Ramos (cell line): ENCODE measurements around the gene ITGB4.
"Not testable (repeated sequence)": the region's sequence is repeated elsewhere in the genome, so short reads cannot be mapped to it uniquely, and the experiment has no call there.

Experiments
- in situ Hi-C: fragments of 300-500 bp; cut with MboI; formaldehyde crosslinking; loops from one replicate; pipeline ENCODE4 v1.14.3; 2022; ENCODE audit warnings: low sequenced_read_pairs; ENCODE audit not compliant: unreplicated experiment

The ITGB4 gene

GRCh38 chr17:75750661-75751423 is 29.6 kb downstream of the ITGB4 start:
- in situ Hi-C loops = no loop called here

- in situ Hi-C loops = no loop called here
Observed at GRCh38 chr17:75751676-75752404, 30.6 kb downstream of the ITGB4 start.

- in situ Hi-C loops = no loop called here
Observed at GRCh38 chr17:75752405-75752709, 31.1 kb downstream of the ITGB4 start.

- in situ Hi-C loops = no loop called here
Observed at GRCh38 chr17:75752802-75753513, 31.7 kb downstream of the ITGB4 start.

GRCh38 chr17:75753514-75754377 is 32.5 kb downstream of the ITGB4 start:
- in situ Hi-C loops = no loop called here

- in situ Hi-C loops = no loop called here
Observed at GRCh38 chr17:75754378-75755204, 33.3 kb downstream of the ITGB4 start.

GRCh38 chr17:75755205-75755901 is 34.1 kb downstream of the ITGB4 start:
- in situ Hi-C loops = no loop called here

GRCh38 chr17:75755990-75756389 is 34.7 kb downstream of the ITGB4 start:
- in situ Hi-C loops = no loop called here

GRCh38 chr17:75756451-75757085 is 35.3 kb downstream of the ITGB4 start:
- in situ Hi-C loops = no loop called here

- in situ Hi-C loops = no loop called here
Observed at GRCh38 chr17:75757086-75757681, 35.9 kb downstream of the ITGB4 start.

GRCh38 chr17:75758131-75758905 is 37.1 kb downstream of the ITGB4 start:
- in situ Hi-C loops = no loop called here

- in situ Hi-C loops = no loop called here
Observed at GRCh38 chr17:75759457-75759856, 38.2 kb downstream of the ITGB4 start.

- in situ Hi-C loops = not testable (repeated sequence)
Observed at GRCh38 chr17:75759978-75760640, 38.9 kb downstream of the ITGB4 start.

- in situ Hi-C loops = no loop called here
Observed at GRCh38 chr17:75762513-75763268, 41.4 kb downstream of the ITGB4 start.

GRCh38 chr17:75763269-75763607 is 42.0 kb downstream of the ITGB4 start:
- in situ Hi-C loops = no loop called here
